SJSA1 (cell line): Measurements from ENCODE around the gene ZNHIT3. TPM values are rescaled to one million over a fixed set of nuclear protein-coding genes. Genes with fewer than 3 reads are reported as not detected.

Experiments used
- DNase-seq, 2 experiments: peaks; one replicate each; pipeline ENCODE4 v3.0.0-alpha.2; 2015 to 2020; ENCODE audit warnings: low spot score in 2 of 2, low read depth in 1 of 2
- H3K27ac ChIP-seq: fragments of 250-450 bp; sonication (Bioruptor Pico); 2 replicates; pipeline ENCODE4 v1.5.1; 2020; ENCODE audit warnings: mild to moderate bottlenecking, moderate library complexity
- H3K27me3 ChIP-seq: fragments of 250-450 bp; sonication (Bioruptor Pico); replicated peaks from 2 replicates; pipeline ENCODE4 v1.5.1; 2020; ENCODE audit warnings: mild to moderate bottlenecking, moderate library complexity
- H3K36me3 ChIP-seq: fragments of 250-450 bp; sonication (Bioruptor Pico); 2 replicates; pipeline ENCODE4 v1.5.1; 2020; ENCODE audit warnings: mild to moderate bottlenecking
- H3K4me1 ChIP-seq: fragments of 250-450 bp; sonication (Bioruptor Pico); replicated peaks from 2 replicates; pipeline ENCODE4 v1.6.1; 2021; ENCODE audit warnings: mild to moderate bottlenecking
- H3K4me3 ChIP-seq: fragments of 250-450 bp; sonication (Bioruptor Pico); 2 replicates; pipeline ENCODE4 v1.5.1; 2020; ENCODE audit warnings: mild to moderate bottlenecking
- H3K9me3 ChIP-seq: fragments of 250-450 bp; sonication (Bioruptor Pico); replicated peaks from 2 replicates; pipeline ENCODE4 v1.5.1; 2020; ENCODE audit warnings: mild to moderate bottlenecking
- total RNA-seq: library from RNA; depleted of rRNA; stranded (reverse); fragments of >200 nt; shearing (Covaris generic); gene quantifications from 2 replicates; pipeline ENCODE4 v1.2.3, GENCODE V29; 2014; rRNA removed

The ZNHIT3 gene
- total RNA-seq, 1 experiment from 2014 or later = 41.7 TPM

DNA sequence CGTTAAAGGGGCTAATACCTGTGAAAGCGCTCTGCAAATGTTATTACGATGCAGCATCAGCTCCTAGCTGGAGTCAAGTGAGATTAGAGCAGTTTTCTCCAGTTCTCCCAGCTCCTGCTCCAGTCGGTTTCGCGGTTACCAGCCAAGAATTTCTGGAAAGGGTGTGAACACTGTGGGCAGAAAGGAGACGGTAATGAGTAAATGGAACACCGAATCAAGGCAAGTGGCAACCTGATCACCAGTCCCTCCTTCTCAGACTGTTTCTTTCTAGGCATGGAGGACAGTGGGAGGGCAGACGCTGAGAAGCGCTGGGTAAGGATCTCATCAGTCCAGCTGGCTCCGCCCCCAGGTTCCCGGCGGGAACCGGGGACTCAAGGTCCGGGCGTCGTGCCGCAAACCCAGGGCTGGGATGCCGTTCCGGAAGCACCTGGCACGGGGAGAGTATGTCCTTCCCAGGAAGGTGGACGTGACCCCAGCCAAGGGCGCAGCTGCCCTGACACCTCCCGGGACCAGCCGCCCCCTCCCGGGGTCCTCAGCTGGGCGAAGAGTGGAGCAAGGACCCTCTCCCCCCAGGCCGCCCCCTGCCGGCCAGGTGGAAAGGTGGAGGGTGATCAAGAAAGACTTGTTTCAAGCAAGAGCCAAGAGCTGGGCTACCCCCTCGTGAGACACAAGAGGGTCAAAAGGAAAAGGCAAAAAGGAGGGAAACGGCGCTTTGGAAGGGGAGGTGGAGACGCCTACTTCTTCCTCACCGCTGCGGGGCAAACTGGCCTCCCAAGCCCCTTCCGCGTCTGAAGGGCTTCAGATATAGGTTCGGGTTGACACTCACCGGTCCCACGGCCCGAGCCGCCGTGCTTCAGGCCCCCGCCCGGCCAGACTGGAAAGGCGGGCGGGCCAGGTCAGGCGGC, 47.7 kb downstream of the ZNHIT3 start:
- H3K4me3 ChIP-seq = peak overlapping the region; percentile 68
- peaks cover 77% of the 10 kb centered on the region for H3K36me3 ChIP-seq
- DNase-seq = peak; percentile 52 to 58
- peak overlapping the region; percentile 91 for H3K27ac ChIP-seq
- H3K9me3 ChIP-seq = no peaks in the 10 kb centered on the region; the same call in 1 of the 2 replicates
- H3K4me1 ChIP-seq = peaks cover 18% of the 10 kb centered on the region
- no peaks in the 10 kb centered on the region for H3K27me3 ChIP-seq

DNA sequence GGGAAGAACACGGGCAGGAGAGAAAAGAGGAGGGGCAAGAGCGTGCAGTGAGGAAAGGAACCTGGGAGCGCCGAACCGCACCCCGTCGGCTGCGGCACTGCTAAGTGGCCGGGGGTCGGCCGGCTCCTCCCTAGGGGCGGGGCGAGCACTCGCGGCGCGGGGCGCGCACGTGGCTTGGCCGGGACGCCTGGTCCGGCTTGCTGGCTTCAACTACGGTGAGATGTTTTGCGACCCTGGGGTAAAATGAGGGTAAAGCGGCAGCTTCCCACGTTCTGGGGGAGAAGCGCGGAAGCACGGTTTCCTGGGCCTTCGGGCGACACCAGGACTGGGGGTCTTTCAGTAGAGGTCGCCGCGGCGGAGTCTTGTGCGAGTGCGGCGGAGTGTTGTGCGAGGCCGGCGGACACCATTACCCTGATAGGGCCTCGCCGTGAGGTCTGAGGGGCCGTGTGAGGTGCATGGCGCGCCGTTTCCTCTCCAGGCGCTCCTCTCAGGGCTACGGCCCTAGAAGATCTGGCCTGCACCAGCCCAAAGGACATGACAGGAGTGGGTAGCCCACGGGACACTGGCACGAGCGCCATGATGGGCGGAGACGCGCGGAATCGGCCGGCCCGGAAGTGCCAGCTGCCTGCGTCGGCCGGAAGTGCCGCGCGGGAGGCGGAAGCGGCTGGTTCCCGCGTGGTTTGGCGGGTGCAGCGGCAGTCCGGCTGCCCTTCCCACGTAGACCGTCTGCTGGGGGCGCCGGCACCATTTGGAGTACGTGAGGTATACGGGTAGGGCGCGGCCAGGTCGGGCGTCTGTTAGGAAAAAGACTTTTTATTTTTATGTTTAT, 48.6 kb downstream of the ZNHIT3 start, which contains the start of the genes MYO19 and PIGW:
TSS of gene MYO19 (minus strand) at position 29 of the 829 bp plus-strand sequence. CDS start 2,330 bp downstream, outside the sequence.
TSS of gene PIGW (plus strand) at position 148 of the 829 bp plus-strand sequence. CDS start 2,115 bp downstream, outside the sequence.
- Histone ChIP-seq H3K36me3 (peaks cover 74% of the 10 kb centered on the region), H3K27ac (peak within 1 kb of the TSS; percentile 91), H3K4me1 (peaks cover 14% of the 10 kb centered on the region), H3K27me3 (no peaks in the 10 kb centered on the region), H3K4me3 (peak within 1 kb of the TSS; percentile 68), H3K9me3 (no peaks in the 10 kb centered on the region; the same call in 1 of the 2 replicates)
- DNase-seq = peak; percentile 88 to 95

DNA sequence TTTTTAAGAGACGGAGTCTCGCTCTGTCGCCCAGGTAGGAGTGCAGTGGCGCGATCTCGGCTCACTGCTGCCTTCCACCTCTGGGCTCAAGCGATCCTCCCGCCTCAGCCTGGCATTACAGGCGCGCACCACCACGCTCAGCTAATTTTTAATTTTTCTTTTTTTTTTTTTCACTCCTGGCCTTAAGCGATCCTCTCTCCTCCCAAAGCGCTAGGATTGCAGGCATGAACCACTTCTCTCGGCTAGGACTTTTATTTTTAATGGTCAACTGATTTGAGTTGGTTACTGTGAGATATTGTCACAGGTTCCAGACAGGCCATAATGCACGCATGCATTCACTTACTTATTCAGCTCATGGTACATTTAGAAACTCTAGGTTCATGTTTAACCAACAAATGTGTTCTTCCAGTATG, 49.2 kb downstream of the ZNHIT3 start:
- H3K9me3 ChIP-seq = no peaks in the 10 kb centered on the region; the same call in 1 of the 2 replicates
- peaks cover 14% of the 10 kb centered on the region for H3K4me1 ChIP-seq
- no peaks in the 10 kb centered on the region for H3K27me3 ChIP-seq
- H3K36me3 ChIP-seq = peaks cover 72% of the 10 kb centered on the region
- peak overlapping the region; percentile 91 for H3K27ac ChIP-seq
- H3K4me3 ChIP-seq = peak overlapping the region; percentile 68
- DNase-seq = no peak

DNA sequence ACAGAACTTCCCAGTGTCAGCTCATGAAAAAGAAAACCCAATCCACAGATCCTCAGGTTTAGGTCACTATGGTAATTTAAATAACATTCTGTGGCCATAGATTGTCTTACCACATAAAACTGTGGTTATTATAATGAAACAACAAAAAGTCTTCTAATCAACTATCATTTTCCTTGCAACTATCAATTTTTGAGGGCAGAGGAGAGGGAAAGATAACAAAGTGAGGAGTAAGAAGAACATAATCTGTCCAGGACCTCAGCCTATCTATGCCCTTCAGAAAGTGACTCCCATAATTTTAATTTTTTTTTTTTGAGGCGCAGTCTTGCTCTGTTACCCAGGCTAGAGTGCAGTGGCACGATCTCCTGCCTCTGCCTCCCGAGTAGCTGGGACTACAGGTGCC, 54.2 kb downstream of the ZNHIT3 start:
- H3K4me1 ChIP-seq = peaks cover 11% of the 10 kb centered on the region; the same call in 1 of the 2 replicates
- no peak for DNase-seq
- H3K36me3 ChIP-seq = peaks cover 45% of the 10 kb centered on the region

DNA sequence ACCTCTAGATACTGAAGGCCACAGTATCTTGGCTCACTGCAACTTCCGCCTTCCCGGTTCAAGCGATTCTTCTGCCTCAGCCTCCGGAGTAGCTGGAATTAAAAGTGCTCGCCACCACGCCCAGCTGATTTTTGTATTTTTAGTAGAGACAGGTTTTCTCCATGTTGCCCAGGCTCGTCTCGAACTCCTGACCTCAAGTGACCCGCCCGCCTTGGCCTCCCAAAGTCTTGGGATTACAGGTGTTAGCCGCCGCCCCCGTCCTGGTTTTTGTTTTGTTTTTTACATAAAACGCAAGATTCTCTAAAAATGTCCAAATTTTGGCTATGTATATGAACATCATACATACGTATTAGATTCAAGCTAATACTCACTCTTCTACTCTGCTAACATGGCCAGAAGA, 56.3 kb downstream of the ZNHIT3 start:
- no peak for DNase-seq
- Histone ChIP-seq H3K4me1 (peaks cover 11% of the 10 kb centered on the region; the same call in 1 of the 2 replicates), H3K4me3 (no peak overlapping the region), H3K9me3 (no peaks in the 10 kb centered on the region), H3K27ac (no peak overlapping the region), H3K27me3 (no peaks in the 10 kb centered on the region), H3K36me3 (peaks cover 47% of the 10 kb centered on the region)

More for the DNA sequence above, 54.2 kb downstream of the ZNHIT3 start:
- no peaks in the 10 kb centered on the region; the same call in 1 of the 2 replicates for H3K9me3 ChIP-seq
- no peaks in the 10 kb centered on the region for H3K27me3 ChIP-seq
- no peak overlapping the region for H3K4me3 ChIP-seq
- H3K27ac ChIP-seq = no peak overlapping the region

DNA sequence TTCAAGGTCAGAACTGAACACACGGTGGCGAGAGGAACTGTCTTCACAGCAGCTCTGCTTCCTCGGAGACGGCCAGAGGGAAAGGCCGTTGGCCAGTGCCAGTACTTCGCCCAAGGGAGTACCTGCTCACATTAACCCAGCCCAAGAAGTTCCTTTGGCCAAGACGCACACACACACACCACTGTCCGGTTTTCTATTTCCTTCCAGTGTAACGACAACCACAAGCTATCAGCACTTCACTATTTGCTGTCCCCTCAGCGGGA, 57.5 kb downstream of the ZNHIT3 start:
- peak overlapping the region; percentile 95 for H3K27ac ChIP-seq
- H3K9me3 ChIP-seq = no peaks in the 10 kb centered on the region
- H3K4me1 ChIP-seq = peaks cover 14% of the 10 kb centered on the region; the same call in 1 of the 2 replicates
- H3K27me3 ChIP-seq = no peaks in the 10 kb centered on the region
- H3K4me3 ChIP-seq = peak overlapping the region; percentile 69
- peak in 1 of 2 experiments; percentile 52 for DNase-seq
- H3K36me3 ChIP-seq = peaks cover 41% of the 10 kb centered on the region

DNA sequence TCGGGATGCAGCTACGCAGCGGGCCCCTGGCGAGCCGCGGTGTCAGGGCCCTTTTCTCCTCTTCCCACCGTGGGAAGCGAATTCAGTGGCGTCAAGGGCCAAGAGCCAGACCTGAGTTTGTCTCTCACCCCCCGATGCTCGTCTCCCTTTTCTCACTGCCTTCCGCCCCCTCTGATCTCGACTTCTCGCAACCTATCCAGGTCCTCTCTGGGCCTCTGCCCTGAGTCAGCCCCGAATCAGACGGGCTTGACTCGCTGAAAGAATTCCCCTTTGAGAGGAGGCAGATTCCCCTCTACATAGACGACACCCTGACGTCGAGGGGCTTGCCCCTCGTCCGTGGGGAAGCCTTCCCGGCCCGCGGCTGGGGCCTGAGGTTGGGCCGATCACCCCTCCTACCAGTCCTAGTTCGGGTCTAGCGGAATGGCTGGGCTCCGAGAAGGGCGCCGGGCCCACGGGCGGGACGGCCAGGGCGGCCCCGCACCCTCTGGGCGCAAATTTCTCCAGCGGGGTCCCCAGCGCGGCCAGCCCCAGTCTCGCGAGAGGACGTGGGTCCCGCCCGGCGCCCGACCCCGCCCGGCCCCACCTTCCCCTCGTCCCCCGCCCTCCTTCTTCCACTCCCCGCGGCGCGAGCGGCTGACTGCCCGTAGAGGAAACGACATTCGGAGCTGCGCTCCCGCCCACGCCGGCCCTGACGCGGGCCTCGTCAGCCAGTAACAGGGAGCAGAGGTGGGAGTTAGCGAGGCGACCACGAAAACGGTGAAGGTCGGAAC, 58.0 kb downstream of the ZNHIT3 start, which contains the start of gene GGNBP2:
TSS of gene GGNBP2 (plus strand) at position 613 of the 770 bp plus-strand sequence. CDS start 806 bp downstream, outside the sequence.
- peak; percentile 91 to 93 for DNase-seq
- H3K27me3 ChIP-seq = no peaks in the 10 kb centered on the region
- peaks cover 14% of the 10 kb centered on the region; the same call in 1 of the 2 replicates for H3K4me1 ChIP-seq
- peak within 1 kb of the TSS; percentile 69 for H3K4me3 ChIP-seq
- no peaks in the 10 kb centered on the region for H3K9me3 ChIP-seq
- H3K36me3 ChIP-seq = peaks cover 42% of the 10 kb centered on the region
- H3K27ac ChIP-seq = peak within 1 kb of the TSS; percentile 95

DNA sequence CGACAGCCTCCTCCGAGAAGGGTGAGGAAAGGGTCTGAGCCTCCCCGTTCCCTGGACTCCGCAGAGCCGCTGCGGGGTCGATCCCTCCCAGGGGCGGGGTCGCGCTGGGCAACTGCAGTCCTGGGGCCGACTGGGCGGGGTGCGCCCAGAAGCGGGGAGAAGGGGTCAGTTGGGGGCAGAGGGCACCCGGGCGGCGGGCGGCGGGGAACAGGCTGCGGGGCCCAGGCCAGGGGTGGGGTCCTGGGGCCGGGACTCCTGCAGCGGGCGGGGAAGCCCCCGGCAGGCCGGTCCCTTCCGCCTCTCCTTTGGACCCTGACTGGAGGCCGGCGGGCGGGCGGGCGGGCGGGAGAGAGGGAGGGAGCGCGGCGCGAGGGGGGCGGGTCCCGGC, 58.6 kb downstream of the ZNHIT3 start:
- Histone ChIP-seq H3K36me3 (peaks cover 40% of the 10 kb centered on the region), H3K27ac (peak overlapping the region; percentile 95), H3K9me3 (no peaks in the 10 kb centered on the region), H3K4me1 (peaks cover 14% of the 10 kb centered on the region; the same call in 1 of the 2 replicates), H3K4me3 (peak overlapping the region; percentile 69), H3K27me3 (no peaks in the 10 kb centered on the region)
- DNase-seq = no peak

Other genes starting within 250 kb of the ZNHIT3 start
- gene TBC1D3I, start 222.1 kb upstream of the ZNHIT3 start, total RNA-seq = 0.03 TPM in 1 of 2 replicates, not detected in the other
- gene TBC1D3G, start 162.8 kb upstream of the ZNHIT3 start, total RNA-seq = not detected in 2 replicates
- gene TBC1D3H, start 98.2 kb upstream of the ZNHIT3 start, total RNA-seq = not detected in 2 replicates
- gene MYO19, start 48.2 kb downstream of the ZNHIT3 start, total RNA-seq = 56.0 and 57.9 TPM in 2 replicates
- gene PIGW, start 48.3 kb downstream of the ZNHIT3 start, total RNA-seq = 3.4 and 9.7 TPM in 2 replicates
- gene GGNBP2, start 58.2 kb downstream of the ZNHIT3 start, total RNA-seq = 47.6 and 54.0 TPM in 2 replicates
- 6.5 and 8.0 TPM in 2 replicates for gene DHRS11, start 105.2 kb downstream of the ZNHIT3 start, total RNA-seq
- 8.5 and 12.8 TPM in 2 replicates for gene MRM1, start 114.9 kb downstream of the ZNHIT3 start, total RNA-seq